GM21423 (cell line): ENCODE results near the gene CHRM2.

ENCODE experiments used
- ATAC-seq: cut with Tn5 transposase; IDR thresholded peaks from one replicate; pipeline ENCODE4 v1.9.1; 2021; ENCODE audit warnings: mild to moderate bottlenecking, moderate library complexity; ENCODE audit not compliant: unreplicated experiment

Gene CHRM2

DNA sequence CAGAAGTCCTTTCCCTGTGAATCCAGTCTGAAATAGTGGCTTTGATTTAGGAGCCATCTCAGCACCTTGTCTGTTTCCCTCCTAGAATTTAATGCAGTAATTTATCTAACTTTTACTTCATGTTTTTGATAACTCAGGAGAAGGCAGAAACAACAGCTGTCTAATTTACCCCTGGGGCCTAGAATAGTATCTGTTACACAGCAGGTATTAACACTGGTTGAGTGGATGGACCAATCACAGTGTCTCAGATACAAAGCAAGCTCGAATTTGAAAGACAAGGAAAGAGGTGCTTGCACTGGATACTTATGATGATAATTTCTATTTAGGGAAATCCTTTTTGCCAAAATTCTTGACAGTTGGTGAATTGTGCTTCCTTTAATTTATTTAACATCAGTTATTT, 23.4 kb downstream of the CHRM2 start:
- no peak for ATAC-seq

DNA sequence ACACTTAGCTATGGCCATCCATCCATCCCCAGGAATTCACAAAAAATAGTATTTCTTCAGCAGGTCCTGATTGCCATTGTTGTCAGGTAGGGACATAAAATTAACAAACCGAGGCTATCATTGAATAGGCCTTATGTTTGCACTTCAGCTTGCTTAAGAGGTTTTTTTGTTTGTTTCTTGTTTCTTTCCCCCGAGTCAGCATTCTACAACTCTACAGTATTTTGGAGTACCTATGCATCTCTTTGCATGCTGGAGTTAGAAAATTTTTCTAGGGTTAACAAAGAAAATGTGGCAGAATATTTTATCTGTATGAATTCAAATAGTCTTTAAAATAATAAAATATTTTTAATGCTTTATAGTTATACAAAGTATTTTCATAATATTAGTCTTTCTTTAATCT, 26.3 kb downstream of the CHRM2 start:
- no peak for ATAC-seq

DNA sequence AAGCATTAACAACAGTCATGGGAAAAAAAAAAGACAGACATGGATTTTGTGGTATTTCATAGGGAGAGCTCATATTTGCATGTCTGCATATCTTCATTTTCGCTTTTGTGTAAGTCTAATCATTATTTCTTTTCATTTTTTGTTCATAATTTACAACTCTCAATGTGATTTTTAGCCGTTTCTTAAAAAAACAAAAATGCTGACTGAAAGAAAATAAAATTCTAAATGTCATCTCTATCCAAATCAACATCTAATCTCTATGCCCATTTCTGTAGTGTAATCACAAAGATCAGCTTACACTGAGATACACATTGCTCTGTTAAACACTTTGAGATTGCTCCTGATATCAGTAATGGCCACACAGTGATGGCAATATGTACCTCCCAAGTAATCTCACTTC, 29.2 kb downstream of the CHRM2 start:
- no peak for ATAC-seq

DNA sequence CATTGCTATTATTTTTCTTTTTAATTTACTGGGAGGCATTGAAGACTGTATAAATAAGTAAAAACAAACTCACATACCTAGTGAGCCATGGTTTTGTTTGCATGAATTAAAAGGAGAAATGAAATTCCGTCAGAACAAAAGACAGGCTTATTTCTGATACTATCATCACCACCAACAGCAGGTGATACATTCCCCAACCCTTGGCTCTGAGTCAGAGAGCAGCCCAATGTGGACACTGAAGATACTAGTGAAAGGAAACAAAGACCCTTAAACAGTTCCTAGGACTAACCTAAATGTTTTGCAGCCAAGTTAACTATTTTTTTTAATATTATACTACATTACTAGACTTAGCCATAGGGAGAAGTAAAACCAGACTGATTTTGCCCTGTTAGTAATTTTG, 31.6 kb downstream of the CHRM2 start:
- no peak for ATAC-seq

DNA sequence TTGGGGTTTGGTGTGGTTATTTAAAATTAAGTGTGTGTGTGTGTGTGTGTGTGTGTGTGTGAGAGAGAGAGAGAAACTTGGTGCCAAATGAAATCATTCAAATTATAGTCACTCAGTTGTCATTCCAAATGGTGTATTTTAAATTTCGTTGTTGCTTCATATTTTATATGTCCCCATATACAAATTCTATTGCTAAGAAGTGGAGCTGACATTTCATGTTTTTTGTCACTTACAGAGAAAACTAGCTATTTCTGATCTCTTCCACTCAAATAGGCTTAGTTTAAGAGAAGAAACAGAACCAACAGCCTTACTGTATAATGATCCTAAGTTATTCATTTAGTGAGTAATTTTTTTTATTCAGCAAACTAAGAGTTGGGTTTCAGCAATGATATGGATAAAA, 42.3 kb downstream of the CHRM2 start:
- ATAC-seq: no peak

DNA sequence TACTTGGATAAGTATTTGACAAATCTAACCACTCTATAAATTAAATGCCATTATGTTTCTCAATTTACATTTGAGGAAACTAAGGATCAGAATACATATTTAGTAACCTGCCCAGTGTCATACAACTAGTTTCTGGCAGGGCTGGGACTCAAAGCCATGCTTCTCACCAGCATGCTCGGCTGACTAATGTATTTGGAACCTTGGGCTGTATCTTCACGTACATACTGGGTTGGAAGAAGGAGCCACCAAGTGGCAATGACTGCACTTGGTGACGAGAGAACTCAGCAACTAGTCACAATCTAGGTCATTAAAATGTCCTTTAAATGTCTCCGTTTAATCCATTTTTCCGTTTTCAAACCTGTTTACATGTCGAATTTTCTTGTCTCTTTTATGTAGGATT, 42.9 kb downstream of the CHRM2 start:
- ATAC-seq: no peak

DNA sequence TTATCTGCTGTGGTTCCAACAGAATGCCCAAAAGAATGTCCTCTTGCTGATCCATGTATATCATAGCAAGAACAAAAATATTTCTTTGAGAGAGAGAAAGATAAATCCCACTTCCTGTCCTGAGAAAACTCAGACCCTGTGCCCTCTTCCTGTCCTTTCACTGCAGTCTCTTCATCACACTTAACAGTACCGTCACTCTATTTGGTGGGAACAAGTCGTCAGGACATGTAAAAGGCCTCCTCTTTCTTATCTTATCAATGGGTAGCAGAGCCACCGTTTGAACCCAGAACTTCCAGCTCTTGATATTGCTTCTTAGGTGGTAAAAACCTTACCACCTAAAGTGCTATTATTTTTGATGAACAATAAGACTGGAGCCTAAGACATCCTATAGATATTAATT, 43.9 kb downstream of the CHRM2 start:
- no peak for ATAC-seq

DNA sequence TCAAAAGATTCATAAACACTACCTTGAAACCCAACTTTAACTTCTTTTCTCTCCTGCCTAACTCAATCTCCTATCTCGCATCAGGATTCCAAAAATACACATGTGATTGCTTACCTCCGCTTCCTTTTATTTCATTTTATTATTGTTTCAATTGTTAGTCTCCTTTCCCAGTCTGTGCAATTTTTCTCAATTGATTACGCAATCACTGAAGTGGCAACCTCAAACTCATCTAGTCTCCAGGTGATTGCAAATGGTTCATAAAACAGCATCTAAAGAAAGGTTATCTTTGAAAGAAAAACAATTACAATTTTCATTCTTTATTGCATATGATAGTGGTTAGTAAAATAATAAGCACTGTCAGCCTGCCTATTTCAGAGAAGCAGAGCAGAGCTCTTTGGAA, 45.6 kb downstream of the CHRM2 start:
- no peak for ATAC-seq

DNA sequence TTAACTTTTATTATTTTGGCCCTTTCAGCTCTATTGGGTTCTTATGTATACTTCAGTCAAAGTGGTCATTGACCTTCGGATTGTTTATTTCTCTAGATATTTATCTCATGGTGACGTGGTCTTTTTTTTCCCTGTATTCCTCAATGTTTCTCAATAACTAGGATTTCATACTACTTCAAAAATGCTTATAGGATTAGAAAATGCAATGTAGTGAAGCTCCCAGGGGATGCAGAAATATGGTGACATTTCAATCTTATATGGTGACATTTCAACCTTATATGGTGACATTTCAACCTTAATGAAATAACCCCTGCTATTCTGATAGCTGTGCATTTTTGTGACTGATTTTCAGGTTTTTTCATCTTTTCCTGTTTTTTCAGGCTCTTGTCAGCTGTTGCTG, 51.4 kb downstream of the CHRM2 start:
- no peak for ATAC-seq

DNA sequence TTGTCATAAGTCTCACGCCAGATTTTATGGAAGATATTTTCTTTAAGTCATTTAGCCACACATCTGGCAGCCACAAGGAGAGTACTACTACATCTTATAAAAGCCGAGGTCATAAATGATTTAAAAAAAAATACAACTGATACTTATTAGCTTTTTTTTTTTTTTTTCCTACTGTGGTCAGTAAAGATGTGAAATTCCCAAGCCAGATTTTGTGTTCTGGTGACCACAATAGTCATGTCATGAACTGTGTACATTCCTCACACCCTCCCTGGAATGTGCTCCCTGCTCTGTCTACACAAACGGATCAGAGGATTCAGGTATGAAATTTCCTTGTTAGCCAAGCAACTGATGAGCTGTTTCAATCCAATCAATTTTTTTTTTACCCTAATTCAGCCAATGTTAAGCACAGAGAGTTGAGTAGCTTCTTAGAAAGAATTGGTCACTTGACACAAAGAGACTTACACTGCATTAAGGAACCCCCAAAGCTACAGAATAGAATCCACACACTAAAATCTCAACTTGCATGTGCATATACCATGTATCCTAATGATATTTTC, 54.7 kb downstream of the CHRM2 start:
- no peak for ATAC-seq

DNA sequence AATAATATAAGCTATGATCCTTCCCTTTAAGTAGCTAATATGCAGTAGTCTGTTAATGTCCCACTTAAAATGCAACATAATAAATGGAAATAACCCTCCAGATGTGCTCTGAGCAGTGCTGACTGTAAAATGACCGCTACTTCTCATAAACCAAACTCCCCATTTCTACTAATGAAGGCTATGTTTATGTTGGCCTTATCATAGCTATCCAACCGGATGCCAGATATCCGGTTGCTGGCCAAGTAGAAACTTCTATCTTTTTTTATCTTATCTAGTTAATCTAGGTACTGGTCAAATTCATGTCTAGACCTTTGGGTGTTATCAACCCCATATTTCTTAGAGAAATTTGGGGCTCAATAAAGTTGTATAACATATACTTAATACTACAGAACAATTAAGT, 56.6 kb downstream of the CHRM2 start:
- ATAC-seq: no peak

DNA sequence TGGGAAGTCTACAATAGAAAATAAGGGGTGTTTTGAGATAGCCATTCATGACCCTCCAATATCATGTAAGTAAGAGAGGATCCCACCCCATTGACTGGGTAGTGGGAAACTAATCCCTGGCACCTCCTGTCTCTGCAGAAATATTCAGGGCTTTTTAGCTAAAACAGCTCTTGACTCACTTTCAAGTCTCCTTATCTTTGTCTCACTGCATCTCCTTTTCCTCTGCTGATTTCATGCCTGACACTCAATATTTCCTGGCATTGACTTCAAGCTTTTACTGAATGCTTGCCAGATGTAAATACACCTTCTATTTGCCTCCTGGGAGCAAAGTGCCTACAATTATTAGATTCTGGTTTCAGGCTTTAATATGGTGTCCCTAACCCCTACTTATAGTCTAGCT, 57.1 kb downstream of the CHRM2 start:
- ATAC-seq: no peak

DNA sequence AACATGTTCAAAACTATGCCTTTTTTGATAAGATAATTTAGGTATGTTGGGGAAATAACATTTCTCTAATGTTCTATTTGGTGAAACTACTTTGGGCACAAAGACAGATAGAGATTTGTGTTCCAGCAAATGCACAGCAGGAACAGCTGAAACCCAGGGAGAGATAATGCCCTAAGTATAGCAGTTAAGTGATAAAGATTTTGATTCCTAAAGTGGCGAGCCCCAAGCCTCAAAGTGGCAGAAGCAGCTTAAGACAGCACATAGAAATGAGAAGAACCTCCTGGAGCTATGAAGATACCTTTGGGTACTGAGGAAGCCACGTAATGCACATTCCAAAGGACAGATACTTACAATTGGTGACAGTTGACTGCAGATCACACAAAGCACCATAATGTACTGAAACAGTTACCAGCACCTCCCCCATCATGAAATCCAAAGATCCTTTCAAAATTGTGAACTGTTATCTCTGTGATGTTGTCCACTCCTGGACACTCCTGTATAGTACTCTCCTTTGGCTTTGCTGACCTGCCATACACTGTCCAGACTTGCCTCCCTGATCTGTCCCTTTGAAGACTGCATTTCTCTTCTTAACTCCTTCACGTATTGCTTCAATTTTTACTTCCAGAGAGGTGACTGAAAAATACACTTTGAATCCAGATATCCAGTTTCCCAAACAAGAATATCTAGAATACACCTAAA, 62.9 kb downstream of the CHRM2 start:
- ATAC-seq: no peak

DNA sequence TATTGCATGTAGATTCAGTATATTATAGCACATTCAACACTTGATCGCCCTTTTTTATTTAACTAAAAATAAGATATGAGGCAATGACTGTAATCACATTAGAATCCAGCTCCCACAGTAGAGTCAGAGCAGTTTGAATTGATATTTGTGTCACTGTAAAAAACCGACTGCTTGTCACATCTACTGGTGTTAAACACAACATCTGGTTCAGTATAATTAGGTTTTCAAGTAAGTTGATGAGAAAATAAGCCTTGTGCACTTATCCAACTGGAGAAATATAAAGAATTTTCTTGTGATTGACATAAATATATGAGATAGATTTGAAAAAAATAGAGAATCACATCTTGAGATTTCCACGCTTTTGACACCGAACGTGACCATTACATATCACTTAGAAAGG, 69.0 kb downstream of the CHRM2 start:
- no peak for ATAC-seq

DNA sequence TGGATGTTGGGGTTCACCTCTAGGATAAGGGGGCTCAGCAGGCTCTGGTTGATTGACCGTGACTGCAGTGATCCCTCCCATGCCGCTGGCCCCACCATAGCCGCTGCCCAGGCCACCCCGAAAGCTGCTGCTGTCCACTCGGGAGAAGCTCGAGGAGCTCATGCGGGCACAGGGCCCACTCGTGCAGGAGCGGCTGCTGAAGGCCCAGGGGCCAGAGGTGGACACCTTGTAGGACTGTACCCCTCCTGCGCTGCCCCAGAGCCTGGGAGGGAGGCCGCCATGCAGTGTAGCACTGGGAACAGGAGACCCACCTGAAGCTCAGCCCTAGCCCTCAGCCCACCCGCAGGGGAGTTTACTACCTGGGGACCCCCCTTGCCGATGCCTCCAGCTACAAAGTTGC, 70.0 kb downstream of the CHRM2 start:
- ATAC-seq: no peak

DNA sequence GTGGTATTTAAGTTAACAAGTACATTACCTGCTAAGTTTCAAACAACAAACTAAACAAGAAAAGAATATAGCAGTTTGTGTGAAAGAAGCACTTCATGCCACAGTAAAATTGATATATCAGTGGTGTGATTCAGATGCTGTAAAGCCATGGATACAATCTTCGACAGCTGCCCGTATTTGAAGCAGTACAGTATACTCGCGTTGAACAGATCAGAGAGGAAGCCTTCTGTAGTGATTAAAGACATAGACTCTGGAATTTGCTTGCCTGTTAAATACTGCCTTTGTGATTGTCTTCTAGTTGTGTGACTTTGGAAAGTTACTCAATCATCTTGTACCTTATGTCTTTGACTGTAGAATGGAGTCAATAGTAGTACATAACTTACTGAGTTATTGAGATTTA, 71.7 kb downstream of the CHRM2 start:
- ATAC-seq: no peak

DNA sequence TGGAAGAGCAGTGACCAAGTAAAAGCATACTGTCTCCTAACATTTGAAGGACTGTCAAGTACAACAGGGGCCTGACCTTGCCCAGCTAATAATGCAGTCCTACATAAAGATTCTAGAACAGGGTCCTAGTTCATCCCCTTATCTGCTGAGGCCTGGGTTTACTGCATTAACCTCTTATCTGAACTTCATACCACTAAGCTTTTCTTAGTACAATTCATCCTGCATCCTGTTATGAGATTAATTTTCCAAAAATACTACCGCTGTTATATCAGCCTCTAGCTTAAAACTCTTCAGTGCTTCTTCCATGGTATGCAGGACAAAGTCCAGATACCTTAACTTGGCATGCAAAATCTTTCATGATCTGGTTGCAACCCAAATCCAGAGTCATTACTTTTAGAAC, 72.5 kb downstream of the CHRM2 start:
- no peak for ATAC-seq

DNA sequence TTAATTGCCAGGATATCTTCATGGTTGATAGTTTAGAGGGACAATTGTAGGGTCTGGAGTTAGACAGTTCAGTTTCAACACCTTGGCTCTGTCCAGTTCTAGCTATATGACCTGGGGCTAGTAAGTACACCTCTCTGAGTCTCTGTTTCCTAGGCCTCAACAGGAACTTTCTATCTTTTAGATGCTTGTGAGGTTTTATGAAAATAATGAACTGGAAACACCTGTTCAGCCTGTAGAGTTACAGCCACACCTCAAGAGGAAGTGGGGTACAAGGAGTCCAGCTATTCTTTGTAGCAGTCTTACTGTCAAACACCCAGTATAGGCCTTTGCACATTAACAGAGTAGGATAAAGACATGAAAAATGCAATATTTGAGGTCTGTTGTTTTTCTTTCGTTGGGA, 73.4 kb downstream of the CHRM2 start:
- ATAC-seq: no peak

DNA sequence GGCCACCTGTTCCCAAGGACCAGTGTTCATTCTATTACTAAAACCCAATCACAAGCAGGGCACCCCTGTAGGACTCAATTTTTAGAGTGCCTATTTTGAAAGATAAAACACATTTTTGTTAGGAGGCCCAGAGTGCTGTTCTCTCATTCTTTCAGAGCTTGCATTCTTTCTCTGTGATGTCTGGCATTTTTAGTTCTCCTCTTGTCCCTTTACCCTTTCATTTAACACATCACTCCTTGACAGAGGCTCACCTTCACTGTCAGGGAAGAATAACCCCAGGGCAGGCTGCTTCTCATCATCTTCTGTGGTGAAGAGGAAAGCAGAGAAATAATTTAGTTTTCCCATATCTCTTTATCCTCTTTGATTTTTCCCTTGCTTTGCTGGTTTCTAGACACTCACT, 73.9 kb downstream of the CHRM2 start:
- ATAC-seq: no peak

DNA sequence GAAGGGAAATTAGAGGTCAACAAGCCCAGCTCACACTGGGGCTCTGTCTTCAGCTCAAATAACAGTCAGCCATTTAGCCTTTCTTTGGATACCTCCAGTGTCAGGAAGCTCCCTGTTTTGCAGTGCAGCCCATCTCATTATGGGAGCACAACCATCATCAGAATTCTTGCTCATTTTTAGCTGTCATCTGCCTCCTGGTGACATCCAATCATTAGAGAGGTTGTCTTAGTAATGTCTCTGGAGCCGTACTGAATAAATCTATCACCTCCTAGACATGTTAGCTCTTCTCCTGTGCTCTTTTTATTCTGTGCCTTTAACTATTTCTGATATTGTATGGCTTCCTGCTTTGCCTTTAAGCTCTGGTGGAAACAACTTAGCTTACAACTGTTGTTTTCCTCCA, 74.5 kb downstream of the CHRM2 start:
- no peak for ATAC-seq

DNA sequence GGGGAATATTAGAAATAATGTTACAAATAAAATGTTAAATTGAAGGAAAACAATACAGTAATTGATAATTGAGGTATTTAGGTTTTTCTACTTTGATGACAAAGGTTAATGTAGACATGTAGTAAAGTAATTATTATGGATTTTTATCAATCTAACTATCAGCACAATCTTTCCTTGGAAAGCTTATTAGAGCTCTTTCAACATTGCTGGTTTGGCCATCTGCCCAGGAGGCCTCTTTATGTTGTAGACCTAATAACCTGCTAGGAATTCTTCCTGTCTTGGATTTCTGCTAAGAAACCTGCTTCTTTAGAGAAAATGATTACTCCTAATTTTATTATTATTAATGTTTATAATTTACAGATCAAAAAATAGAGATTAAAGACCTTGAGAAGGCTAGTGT, 78.9 kb downstream of the CHRM2 start:
- no peak for ATAC-seq

DNA sequence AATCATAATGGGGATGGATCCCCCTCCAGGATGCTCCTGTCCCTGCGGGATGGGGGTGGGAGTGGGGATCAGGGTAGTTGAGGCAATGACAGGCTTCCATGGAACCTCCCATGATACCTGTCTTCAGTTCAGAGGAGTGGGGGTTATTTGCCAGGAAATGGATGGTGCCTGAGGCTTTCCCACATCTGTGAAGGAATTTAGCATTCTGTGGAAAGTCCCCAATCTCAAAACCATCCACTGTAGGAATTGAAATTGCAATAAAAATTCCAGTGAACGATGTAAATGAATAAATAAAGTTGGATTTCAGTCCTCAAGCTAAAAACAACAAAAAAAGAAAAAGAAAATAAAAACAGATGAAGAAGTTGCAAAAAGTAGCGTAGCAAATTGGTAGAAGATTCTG, 81.9 kb downstream of the CHRM2 start:
- ATAC-seq: no peak

DNA sequence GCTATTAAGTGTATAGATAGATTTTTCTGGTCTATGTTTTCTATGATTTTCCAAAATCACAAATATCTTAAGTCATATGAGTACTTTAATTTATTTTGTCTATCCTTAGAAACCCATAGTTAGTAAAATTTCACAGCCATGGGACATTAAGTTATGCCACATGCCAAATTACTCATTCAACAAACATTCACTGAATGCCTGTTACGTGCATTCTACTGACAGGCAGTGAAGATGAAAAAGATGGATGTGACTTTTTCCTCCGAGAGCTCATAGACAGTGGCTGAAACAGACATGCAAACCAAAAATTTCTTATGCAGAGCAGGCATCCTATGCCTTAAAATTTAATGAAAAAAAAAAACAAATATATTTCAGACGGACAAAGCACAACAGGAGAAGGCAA, 84.9 kb downstream of the CHRM2 start:
- no peak for ATAC-seq
